HCT116 (cell line): ENCODE data around the gene TEX10. TPM values are rescaled to one million over a fixed set of nuclear protein-coding genes. Genes with fewer than 3 reads are reported as not detected.

Experiments
- ATAC-seq: fragments of 200-7000 bp; cut with Tn5 transposase; 2 replicates; pipeline ENCODE4 v1.9.1; 2020; ENCODE audit warnings: mild to moderate bottlenecking, moderate library complexity
- BruUV-seq: library from RNA; stranded (reverse); fragments of 400-500 nt; replicated peaks from 2 replicates; lab custom pipeline; 2021; lab: Mats Ljungman, UMichigan
- CTCF ChIA-PET: fragments of 300-600 bp; sonication (Branson Sonifier 250); formaldehyde crosslinking; loops from one replicate; lab custom pipeline; 2021; ENCODE audit warnings: antibody characterized with exemption; lab: Charles Lee
- POLR2A ChIA-PET: fragments of 300-600, 350-600 bp; sonication (Branson Sonifier 250); formaldehyde crosslinking; loops from one replicate; lab custom pipeline; 2021; ENCODE audit warnings: antibody characterized with exemption; lab: Charles Lee
- RAD21 ChIA-PET, 2 experiments: fragments of 300-600 bp; sonication (Branson Sonifier 250); formaldehyde crosslinking; loops; one replicate each; lab custom pipeline; 2023; ENCODE audit warnings: low total read pairs in 2 of 2; ENCODE audit not compliant: uncharacterized antibody in 2 of 2, unreplicated experiment in 2 of 2, low non-redundant PET in 1 of 2; lab: Charles Lee
- DNase-seq: peaks from one replicate; pipeline ENCODE4 v3.0.0-alpha.2; 2010; ENCODE audit warnings: low read depth, low spot score
- H2AFZ ChIP-seq: fragments of 200-600 bp; shearing (Covaris generic), sonication (generic); 2 replicates; pipeline ENCODE4 v1.6.1; 2017; ENCODE audit warnings: low read depth, mixed run types, mixed read lengths, antibody characterized with exemption, low read length; ENCODE audit not compliant: poor library complexity, severe bottlenecking
- H3K27ac ChIP-seq: 2 replicates; pipeline ENCODE4 v1.5.1; 2012; ENCODE audit warnings: low read depth, low read length
- H3K27me3 ChIP-seq: fragments of 200-600 bp; sonication (generic); 2 replicates; pipeline ENCODE4 v1.6.1; 2016; ENCODE audit warnings: mixed run types, low read length, mixed read lengths; ENCODE audit not compliant: insufficient read depth
- H3K36me3 ChIP-seq, 2 experiments: fragments of 200-500 bp in 1 of 2; fragments of 200-600 bp in 1 of 2; sonication (Bioruptor generic) in 1 of 2; sonication (generic) in 1 of 2; 2 replicates each; pipeline versions ENCODE4 v1.5.1 to v1.6.1; 2014 to 2016; ENCODE audit warnings: low read length in 2 of 2, inconsistent platforms in 1 of 2, mixed read lengths in 1 of 2, mixed run types in 1 of 2; ENCODE audit not compliant: insufficient read depth in 2 of 2, control insufficient read depth in 1 of 2
- H3K4me1 ChIP-seq, 2 experiments: fragments of 200-600 bp in 1 of 2; sonication (generic) in 1 of 2; 2 replicates each; pipeline versions ENCODE4 v1.5.1 to v1.6.1; 2012 to 2017; ENCODE audit warnings: low read length in 2 of 2, inconsistent platforms in 1 of 2, mild to moderate bottlenecking in 1 of 2, mixed read lengths in 1 of 2, mixed run types in 1 of 2, moderate library complexity in 1 of 2; ENCODE audit not compliant: insufficient read depth in 2 of 2, control insufficient read depth in 1 of 2
- H3K4me2 ChIP-seq: fragments of 200-600 bp; sonication (generic); 2 replicates; pipeline ENCODE4 v1.6.1; 2017; ENCODE audit warnings: mixed run types, low read length, mixed read lengths
- H3K4me3 ChIP-seq, 2 experiments: fragments of 200-600 bp in 1 of 2; sonication (generic) in 1 of 2; replicated peaks in 1 of 2; 2 replicates each; pipeline ENCODE4 v1.5.1; 2011 to 2016; ENCODE audit warnings: low read length in 2 of 2, control low read depth in 1 of 2, low read depth in 1 of 2, mild to moderate bottlenecking in 1 of 2, mixed read lengths in 1 of 2, mixed run types in 1 of 2
- H3K79me2 ChIP-seq: fragments of 200-600 bp; sonication (generic); 2 replicates; pipeline ENCODE4 v1.6.1; 2017; ENCODE audit warnings: mild to moderate bottlenecking, mixed run types, low read length, moderate library complexity, mixed read lengths; ENCODE audit not compliant: insufficient read depth
- H3K9ac ChIP-seq: fragments of 200-600 bp; sonication (generic); 2 replicates; pipeline ENCODE4 v1.6.1; 2016; ENCODE audit warnings: low read length, mixed read lengths
- H3K9me2 ChIP-seq: fragments of 200-600 bp; sonication (generic), shearing (Covaris generic); 2 replicates; pipeline ENCODE4 v1.6.1; 2017; ENCODE audit warnings: mixed run types, mild to moderate bottlenecking, moderate library complexity; ENCODE audit not compliant: insufficient read depth
- H3K9me3 ChIP-seq, 2 experiments: fragments of 200-500 bp in 1 of 2; fragments of 200-600 bp in 1 of 2; sonication (Bioruptor generic) in 1 of 2; sonication (generic) in 1 of 2; 2 replicates each; pipeline ENCODE4 v1.6.1; 2014 to 2017; ENCODE audit warnings: low read length in 2 of 2, mixed read lengths in 2 of 2, inconsistent platforms in 1 of 2, low read depth in 1 of 2, mild to moderate bottlenecking in 1 of 2, mixed run types in 1 of 2, moderate library complexity in 1 of 2; ENCODE audit not compliant: control insufficient read depth in 1 of 2, insufficient read depth in 1 of 2
- H4K20me1 ChIP-seq: fragments of 200-600 bp; sonication (generic), shearing (Covaris generic); 2 replicates; pipeline ENCODE4 v1.6.1; 2017; ENCODE audit warnings: mixed run types, mild to moderate bottlenecking, moderate library complexity; ENCODE audit not compliant: insufficient read depth
- ATF3 ChIP-seq: IDR thresholded peaks from 2 replicates; pipeline ENCODE4 v1.6.1; 2012
- CEBPB ChIP-seq: IDR thresholded peaks from 2 replicates; pipeline ENCODE4 v1.6.1; 2012; ENCODE audit warnings: low read depth
- ELF1 ChIP-seq: IDR thresholded peaks from 2 replicates; pipeline ENCODE4 v1.6.1; 2012; ENCODE audit warnings: low read depth, borderline replicate concordance
- EZH2 ChIP-seq: fragments of 200-600 bp; sonication (generic); IDR thresholded peaks from 2 replicates; pipeline ENCODE4 v1.6.1; 2017; ENCODE audit warnings: antibody characterized with exemption, mixed run types
- EZH2phosphoT487 ChIP-seq: fragments of 200-600 bp; IDR thresholded peaks from 2 replicates; pipeline ENCODE4 v1.6.1; 2018; ENCODE audit warnings: antibody characterized with exemption, borderline replicate concordance
- FOSL1 ChIP-seq: IDR thresholded peaks from 2 replicates; pipeline ENCODE4 v1.6.1; 2012; ENCODE audit warnings: low read depth
- JUND ChIP-seq: IDR thresholded peaks from 2 replicates; pipeline ENCODE4 v1.6.1; 2012
- POLR2A ChIP-seq: IDR thresholded peaks from 2 replicates; pipeline ENCODE4 v1.7.0; 2011; ENCODE audit warnings: borderline replicate concordance; ENCODE audit not compliant: insufficient read depth, insufficient read length; ENCODE audit errors: extremely low read depth
- POLR2AphosphoS5 ChIP-seq: IDR thresholded peaks from 2 replicates; pipeline ENCODE4 v1.6.1; 2011; ENCODE audit warnings: mild to moderate bottlenecking, low read depth, low read length, moderate library complexity
- RAD21 ChIP-seq: IDR thresholded peaks from 2 replicates; pipeline ENCODE4 v1.6.1; 2012; ENCODE audit warnings: low read depth, mild to moderate bottlenecking
- REST ChIP-seq: IDR thresholded peaks from 2 replicates; pipeline ENCODE4 v1.6.1; 2012; ENCODE audit warnings: low read depth
- SRF ChIP-seq: IDR thresholded peaks from 2 replicates; pipeline ENCODE4 v1.6.1; 2012; ENCODE audit warnings: low read depth
- YY1 ChIP-seq: IDR thresholded peaks from 2 replicates; pipeline ENCODE4 v1.6.1; 2011; ENCODE audit warnings: low read length, low read depth, moderate library complexity, mild to moderate bottlenecking; ENCODE audit not compliant: insufficient replicate concordance; ENCODE audit errors: extremely low read depth
- ZBTB33 ChIP-seq: IDR thresholded peaks from 2 replicates; pipeline ENCODE4 v1.6.1; 2011; ENCODE audit warnings: mild to moderate bottlenecking, low read length, moderate library complexity; ENCODE audit not compliant: insufficient replicate concordance; ENCODE audit errors: extremely low read depth
- ZFX ChIP-seq: fragments of 450-650 bp; IDR thresholded peaks from 2 replicates; pipeline ENCODE4 v1.6.1; 2017
- intact Hi-C: fragments of 100-400 bp; cut with micrococcal nuclease; formaldehyde crosslinking; loops from 2 replicates; pipeline ENCODE4 v1.10.0; 2022
- total RNA-seq: library from RNA; stranded (reverse); gene quantifications from one replicate; pipeline ENCODE4 v1.2.1, GENCODE V29; 2021; ENCODE audit not compliant: unreplicated experiment
- TF ChIP-seq, protein P1 (sequence below): IDR thresholded peaks from 2 replicates; pipeline ENCODE4 v1.6.1; 2012

The TEX10 gene
- total RNA-seq, 1 experiment from 2014 or later: 53.0 TPM

- no peak for ATAC-seq
- H3K9me2 ChIP-seq: no peaks in the 10 kb centered on the region
- ChIA-PET CTCF (no interaction called here), RAD21 (no interaction called here), POLR2A (no interaction called here)
- H3K79me2 ChIP-seq: peaks cover 92% of the 10 kb centered on the region
- peaks cover 20 to 30% of the 10 kb centered on the region in 2 experiments for H3K36me3 ChIP-seq
- H3K27me3 ChIP-seq: no peaks in the 10 kb centered on the region
- no peak overlapping the region for H3K4me2 ChIP-seq
- H2AFZ ChIP-seq: no peak overlapping the region
- H4K20me1 ChIP-seq: peaks cover 25% of the 10 kb centered on the region
- BruUV-seq: no TSS peak
- DNase-seq: no peak
- TF ChIP-seq EZH2: no peak
- no peak for TF ChIP-seq SRF
- TF ChIP-seq POLR2A: no peak
- no peak for TF ChIP-seq POLR2AphosphoS5
- no peak for TF ChIP-seq EZH2phosphoT487
- TF ChIP-seq, protein P1, sequence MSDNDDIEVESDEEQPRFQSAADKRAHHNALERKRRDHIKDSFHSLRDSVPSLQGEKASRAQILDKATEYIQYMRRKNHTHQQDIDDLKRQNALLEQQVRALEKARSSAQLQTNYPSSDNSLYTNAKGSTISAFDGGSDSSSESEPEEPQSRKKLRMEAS: no peak
- TF ChIP-seq JUND: no peak
- no peak overlapping the region for H3K27ac ChIP-seq
- no peaks in the 10 kb centered on the region for H3K4me1 ChIP-seq
- no peak overlapping the region for H3K4me3 ChIP-seq
- intact Hi-C loops: no loop called here
- H3K9me3 ChIP-seq: no peaks in the 10 kb centered on the region
- H3K9ac ChIP-seq: no peak overlapping the region
Observed at GRCh38 chr9:100341889-100342288, 10.9 kb downstream of the TEX10 start.

GRCh38 chr9:100340224-100340623, 12.5 kb downstream of the TEX10 start:
- POLR2A ChIA-PET: no interaction called here
- Histone ChIP-seq H3K9ac (no peak overlapping the region), H3K4me1 (no peaks in the 10 kb centered on the region), H3K27ac (no peak overlapping the region), H2AFZ (no peak overlapping the region), H3K9me3 (no peaks in the 10 kb centered on the region), H3K79me2 (peaks cover 88% of the 10 kb centered on the region), H4K20me1 (peaks cover 25% of the 10 kb centered on the region), H3K4me3 (no peak overlapping the region), H3K9me2 (no peaks in the 10 kb centered on the region), H3K36me3 (peaks cover 9 to 16% of the 10 kb centered on the region in 2 experiments), H3K27me3 (no peaks in the 10 kb centered on the region), H3K4me2 (no peak overlapping the region)
- DNase-seq: no peak
- intact Hi-C loops: no loop called here
- CTCF ChIA-PET: interaction anchor here (1.6 kb wide), 1 partner anchor 16 kb away, joined by 4 read pairs; no protein-coding TSS in a partner anchor
- RAD21 ChIA-PET: no interaction called here
- ATAC-seq: no peak
- BruUV-seq: no TSS peak
- TF ChIP-seq ZBTB33 (no peak), ATF3 (no peak), REST (no peak), SRF (no peak), ELF1 (no peak), CEBPB (no peak), YY1 (no peak), FOSL1 (no peak), RAD21 (no peak), POLR2AphosphoS5 (no peak), ZFX (no peak)
- TF ChIP-seq, protein P1: no peak
